GM19455 (cell line): ENCODE data around the gene ATG9A.
"Not testable (repeated sequence)": the region's sequence is repeated elsewhere in the genome, so short reads cannot be mapped to it uniquely, and the experiment has no call there.

Experiments
- ATAC-seq: cut with Tn5 transposase; IDR thresholded peaks from one replicate; pipeline ENCODE4 v1.9.1; 2021; ENCODE audit not compliant: unreplicated experiment

ATG9A gene, protein sequence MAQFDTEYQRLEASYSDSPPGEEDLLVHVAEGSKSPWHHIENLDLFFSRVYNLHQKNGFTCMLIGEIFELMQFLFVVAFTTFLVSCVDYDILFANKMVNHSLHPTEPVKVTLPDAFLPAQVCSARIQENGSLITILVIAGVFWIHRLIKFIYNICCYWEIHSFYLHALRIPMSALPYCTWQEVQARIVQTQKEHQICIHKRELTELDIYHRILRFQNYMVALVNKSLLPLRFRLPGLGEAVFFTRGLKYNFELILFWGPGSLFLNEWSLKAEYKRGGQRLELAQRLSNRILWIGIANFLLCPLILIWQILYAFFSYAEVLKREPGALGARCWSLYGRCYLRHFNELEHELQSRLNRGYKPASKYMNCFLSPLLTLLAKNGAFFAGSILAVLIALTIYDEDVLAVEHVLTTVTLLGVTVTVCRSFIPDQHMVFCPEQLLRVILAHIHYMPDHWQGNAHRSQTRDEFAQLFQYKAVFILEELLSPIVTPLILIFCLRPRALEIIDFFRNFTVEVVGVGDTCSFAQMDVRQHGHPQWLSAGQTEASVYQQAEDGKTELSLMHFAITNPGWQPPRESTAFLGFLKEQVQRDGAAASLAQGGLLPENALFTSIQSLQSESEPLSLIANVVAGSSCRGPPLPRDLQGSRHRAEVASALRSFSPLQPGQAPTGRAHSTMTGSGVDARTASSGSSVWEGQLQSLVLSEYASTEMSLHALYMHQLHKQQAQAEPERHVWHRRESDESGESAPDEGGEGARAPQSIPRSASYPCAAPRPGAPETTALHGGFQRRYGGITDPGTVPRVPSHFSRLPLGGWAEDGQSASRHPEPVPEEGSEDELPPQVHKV

DNA sequence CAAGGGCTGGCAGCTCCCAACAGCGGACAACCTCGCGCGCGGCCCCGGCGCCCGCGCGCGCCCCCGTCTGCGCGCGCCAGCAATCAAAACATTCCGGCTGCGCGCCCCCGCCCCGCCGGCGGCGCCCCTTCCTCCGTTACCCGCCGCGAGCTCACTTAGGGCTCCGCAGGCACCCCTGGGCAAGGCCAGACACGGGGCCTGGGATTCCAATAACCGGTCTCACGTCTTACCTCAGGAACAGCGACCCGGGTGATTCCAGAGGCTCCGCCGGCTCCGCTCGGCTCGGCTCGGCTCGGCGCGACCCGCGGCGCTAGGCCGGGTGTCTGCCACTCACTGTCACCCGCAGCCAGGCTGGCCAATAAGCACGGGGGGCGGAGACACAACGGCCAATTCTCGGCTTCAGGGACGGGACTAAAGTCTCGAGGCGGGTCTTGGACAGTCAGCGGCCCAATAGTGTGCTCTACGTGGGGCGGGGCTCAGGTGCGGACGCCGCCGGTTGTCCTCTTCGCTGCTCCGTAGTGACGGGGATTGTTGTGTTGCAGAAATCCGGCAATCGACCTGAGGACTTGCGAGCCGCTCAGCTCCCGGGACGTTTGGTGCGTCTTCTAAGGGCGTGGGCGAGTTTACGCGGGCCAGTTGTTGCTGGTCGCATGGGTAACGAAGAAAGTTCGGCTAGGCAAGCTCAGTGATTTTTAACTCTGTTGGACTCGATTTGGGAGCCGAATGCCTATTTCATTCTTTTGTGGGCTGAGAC is at the start of gene ATG9A, which contains the start of gene ANKZF1:
Gene ATG9A (minus strand): TSS at position 332 of the 754 bp plus-strand sequence. CDS start 1,612 bp downstream, outside the sequence.
Gene ANKZF1 (plus strand): TSS at position 502 of the 754 bp plus-strand sequence. CDS start 452 bp downstream, outside the sequence.
- ATAC-seq, result peak; percentile 98

DNA sequence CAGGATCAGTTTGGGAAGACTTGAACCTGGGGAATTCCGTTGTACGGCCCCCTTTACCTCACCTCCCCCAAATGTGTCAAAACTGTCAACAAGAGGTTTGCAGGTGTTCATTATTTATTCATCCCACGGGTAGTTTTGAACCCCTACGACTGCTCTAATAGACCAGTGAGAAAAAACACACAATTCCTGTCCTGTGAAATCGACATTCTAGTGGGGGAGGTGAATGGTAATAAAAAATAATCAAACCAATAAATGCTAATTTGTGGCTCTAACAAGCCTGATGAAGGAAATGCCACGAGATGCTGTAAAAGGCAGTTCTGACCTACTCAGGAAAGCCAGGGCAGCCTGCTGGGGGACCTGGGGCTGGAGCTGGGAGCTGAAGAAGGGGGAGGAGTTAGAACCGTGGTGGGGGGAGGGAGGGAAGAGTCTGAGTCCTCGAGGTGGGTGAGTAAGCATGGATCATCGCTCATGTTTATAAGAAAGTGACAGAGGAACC is 49.3 kb upstream of the ATG9A start:
- no peak for ATAC-seq

- peak; percentile 33 for ATAC-seq
Observed at GRCh38 chr2:219277703-219278654, 48.5 kb upstream of the ATG9A start.

- ATAC-seq, result no peak
Observed at GRCh38 chr2:219274361-219274921, 45.0 kb upstream of the ATG9A start.

- no peak for ATAC-seq
Observed at GRCh38 chr2:219273937-219274336, 44.5 kb upstream of the ATG9A start.

DNA sequence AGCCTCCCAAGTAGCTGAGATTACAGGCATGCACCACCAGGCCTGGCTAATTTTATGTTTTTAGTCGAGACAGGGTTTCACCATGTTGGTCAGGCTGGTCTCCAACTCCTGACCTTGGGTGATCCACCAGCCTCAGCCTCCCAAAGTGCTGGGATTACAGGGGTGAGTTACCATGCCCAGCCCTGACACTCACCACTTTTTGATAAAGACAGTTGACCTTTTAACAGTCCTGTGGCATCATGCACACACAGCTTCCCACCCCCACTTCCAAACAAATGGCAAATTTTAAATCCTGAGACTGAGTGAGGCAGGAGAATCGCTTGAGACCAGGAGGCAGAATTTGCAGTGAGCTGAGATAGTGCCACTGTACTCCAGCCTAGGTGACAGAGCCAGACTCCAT is 43.6 kb upstream of the ATG9A start:
- no peak for ATAC-seq

- ATAC-seq, result no peak
Observed at GRCh38 chr2:219272356-219272755, 42.9 kb upstream of the ATG9A start.

GRCh38 chr2:219271021-219271420 is 41.6 kb upstream of the ATG9A start:
- no peak for ATAC-seq

GRCh38 chr2:219270055-219270372 is 40.6 kb upstream of the ATG9A start:
- no peak for ATAC-seq

DNA sequence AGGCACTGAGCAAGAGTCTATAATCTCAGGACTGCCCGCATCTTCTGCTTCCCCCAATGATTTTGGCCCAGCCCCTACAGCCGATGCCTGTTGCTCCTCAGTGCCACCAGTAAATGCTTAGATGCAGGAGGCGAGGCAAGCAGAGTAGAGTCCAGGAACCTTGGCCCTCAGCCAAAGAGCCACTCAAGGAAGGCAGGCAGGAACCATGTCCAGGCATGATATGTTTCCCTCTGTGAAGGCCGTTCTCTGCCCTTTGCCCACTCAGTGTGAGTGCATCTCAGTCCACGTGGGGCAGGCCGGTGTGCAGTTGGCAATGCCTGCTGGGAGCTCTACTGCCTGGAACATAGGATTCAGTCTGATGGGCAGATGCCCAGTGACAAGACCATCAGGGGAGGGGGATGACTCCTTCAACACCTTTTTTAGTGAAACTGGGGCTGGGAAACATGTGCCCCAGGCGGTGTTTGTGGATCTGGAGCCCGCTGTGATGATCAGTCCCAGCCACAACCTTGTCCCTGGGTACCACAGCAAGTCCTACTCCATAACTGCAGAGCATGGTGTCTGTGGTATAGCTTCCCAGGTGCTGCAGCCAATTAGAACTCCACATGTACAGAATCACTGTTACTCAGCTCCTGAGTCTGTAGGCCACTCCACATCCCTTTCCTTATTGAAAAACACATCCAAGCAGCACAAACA is 40.1 kb upstream of the ATG9A start:
- ATAC-seq, result no peak

GRCh38 chr2:219268294-219268693 is 38.9 kb upstream of the ATG9A start:
- ATAC-seq, result no peak

GRCh38 chr2:219266886-219267285 is 37.5 kb upstream of the ATG9A start:
- no peak for ATAC-seq

GRCh38 chr2:219266232-219266631 is 36.8 kb upstream of the ATG9A start:
- no peak for ATAC-seq

DNA sequence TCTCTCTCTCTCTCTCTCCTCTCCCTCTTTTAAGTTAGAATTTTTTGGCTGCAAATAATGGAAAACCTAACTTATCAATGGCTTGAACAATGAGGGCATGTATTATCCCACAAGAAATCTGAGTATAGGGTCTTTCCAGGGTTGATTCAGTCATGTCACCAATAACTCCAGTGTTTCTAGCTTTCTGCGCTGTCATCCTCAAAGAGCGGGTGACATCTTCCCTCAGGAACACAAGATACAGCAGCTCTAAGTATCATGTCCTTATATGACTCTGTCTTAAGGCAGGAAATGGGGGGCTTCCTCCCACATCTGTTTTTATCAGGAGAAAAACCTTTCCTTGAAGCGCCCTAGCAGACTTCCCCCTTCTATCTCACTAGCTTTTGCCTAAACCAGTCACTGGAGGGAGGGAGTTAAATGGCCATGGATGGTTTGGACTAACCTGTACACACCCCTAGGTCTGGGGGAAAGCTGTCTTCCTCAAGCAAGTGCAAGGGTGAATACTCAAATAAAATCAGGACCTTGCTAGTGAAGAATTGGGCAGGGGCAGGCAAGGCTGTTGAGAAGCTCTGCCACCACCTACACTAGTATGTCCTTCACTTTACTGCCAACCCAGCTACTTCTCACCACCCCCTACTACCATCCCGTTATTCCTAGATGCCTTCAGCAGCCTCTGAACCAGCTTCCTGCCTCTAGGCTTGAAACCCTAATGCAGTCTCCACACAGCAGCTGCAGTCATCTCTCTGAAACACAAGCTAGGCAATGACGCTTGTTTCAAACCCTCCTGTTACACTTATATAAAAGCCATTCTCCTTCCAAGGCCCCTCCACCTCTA is 31.8 kb upstream of the ATG9A start:
- ATAC-seq, result no peak

- not testable (repeated sequence) for ATAC-seq
Observed at GRCh38 chr2:219258942-219259341, 29.5 kb upstream of the ATG9A start.

GRCh38 chr2:219254590-219255201 is 25.3 kb upstream of the ATG9A start:
- peak; percentile 7 for ATAC-seq

- peak; percentile 56 for ATAC-seq
Observed at GRCh38 chr2:219253753-219254589, 24.5 kb upstream of the ATG9A start, which contains the start of gene TUBA4A. TUBA4A (minus strand) TSS chr2:219253918; CDS start chr2:219253858, 60 bp downstream.
